Activated CD8-positive, alpha-beta memory T cell treated with anti-CD3 and anti-CD28 coated beads, Interleukin-2, amount 50 U/mL, for 1 hour (primary cell): Measurements from ENCODE around the gene C8A.

Experiments used
- DNase-seq: peaks from one replicate; pipeline ENCODE4 v3.0.0-alpha.2; 2020; ENCODE audit errors: extremely low read depth

Gene C8A

GRCh38 chr1:56925193-56925592, 70.6 kb downstream of the C8A start:
- no peak for DNase-seq

DNA sequence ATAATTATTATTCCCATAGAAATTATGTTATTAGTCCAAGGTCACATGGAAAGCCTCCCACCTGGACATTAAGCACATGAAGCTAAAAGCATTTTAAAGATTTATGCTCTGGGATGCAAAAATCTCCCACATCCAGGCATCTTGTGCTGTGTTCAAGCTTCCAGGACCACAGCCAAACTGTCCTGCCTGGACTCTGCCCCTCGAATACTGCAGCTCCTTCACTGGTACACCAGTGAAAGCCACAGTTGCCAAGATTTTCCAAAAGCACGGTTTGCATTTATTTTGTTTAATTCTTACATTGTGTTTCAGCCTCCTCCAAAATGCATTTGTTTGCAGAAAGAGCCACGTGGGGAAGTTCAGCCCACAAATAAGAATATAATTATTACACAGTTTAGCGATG, 72.6 kb downstream of the C8A start:
- DNase-seq, result no peak

- no peak for DNase-seq
Measured at GRCh38 chr1:56927986-56928385, 73.4 kb downstream of the C8A start.

- DNase-seq, result no peak
Measured at GRCh38 chr1:56929492-56929891, 74.9 kb downstream of the C8A start.

GRCh38 chr1:56931211-56931610, 76.6 kb downstream of the C8A start:
- no peak for DNase-seq

- no peak for DNase-seq
Measured at GRCh38 chr1:56931686-56932085, 77.1 kb downstream of the C8A start.

DNA sequence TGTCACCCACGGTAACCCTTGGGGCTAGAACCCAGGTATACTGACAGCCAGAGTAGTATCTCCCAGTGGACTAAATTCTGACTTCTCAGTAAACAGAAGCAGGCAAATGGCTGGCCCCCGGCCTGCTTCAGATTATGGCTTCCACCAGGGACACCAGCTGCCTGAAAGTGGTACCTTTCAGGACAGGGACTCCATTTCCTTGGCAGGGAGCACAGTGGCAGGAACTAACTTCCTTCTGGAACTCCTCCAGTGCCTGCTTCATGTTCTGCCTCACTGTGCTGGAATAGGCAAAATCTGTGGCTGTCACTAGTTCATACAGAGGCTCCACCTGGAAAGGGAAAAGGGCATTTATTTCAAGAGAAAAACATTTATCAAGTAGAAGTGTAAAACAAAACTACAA, 78.6 kb downstream of the C8A start:
- no peak for DNase-seq

DNA sequence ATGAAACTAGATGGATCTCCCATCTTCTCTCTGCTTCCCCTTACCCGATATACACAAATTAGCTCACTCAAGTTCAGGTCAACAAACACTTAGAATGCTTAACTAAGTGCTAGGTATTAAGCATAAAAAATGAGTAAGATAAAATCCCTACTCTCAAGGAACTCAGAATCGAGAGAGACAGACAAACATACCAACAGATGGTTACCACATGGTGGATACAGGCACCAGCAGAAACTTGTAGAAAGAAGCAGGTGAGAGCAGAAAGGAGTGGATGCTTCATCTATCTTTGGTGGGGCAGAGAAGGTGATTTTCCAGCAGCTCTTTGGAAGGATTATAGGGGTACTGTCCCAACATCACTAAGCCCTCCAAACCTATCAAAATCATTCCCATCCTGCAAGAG, 79.0 kb downstream of the C8A start:
- no peak for DNase-seq

- DNase-seq, result no peak
Measured at GRCh38 chr1:56934430-56935060, 79.9 kb downstream of the C8A start.

DNA sequence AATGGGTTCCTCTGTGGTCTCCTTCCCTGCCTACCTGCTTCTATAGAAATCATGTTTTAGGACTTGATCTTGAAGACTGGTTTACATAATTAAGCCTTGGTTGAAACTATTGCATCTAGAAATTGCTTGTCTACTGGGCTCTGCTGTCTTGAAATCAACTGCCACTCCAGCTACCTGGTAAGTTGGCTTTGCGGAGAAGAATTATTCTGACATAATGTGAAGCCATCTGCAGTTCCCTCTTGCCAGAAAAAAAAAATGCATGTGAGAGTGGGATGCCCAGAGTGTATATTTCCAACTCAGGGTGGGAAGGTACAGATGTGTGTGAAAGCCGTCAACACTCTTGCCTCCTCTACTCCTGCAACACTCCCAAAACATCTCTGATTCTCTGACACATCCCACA, 84.0 kb downstream of the C8A start:
- DNase-seq, result no peak

DNA sequence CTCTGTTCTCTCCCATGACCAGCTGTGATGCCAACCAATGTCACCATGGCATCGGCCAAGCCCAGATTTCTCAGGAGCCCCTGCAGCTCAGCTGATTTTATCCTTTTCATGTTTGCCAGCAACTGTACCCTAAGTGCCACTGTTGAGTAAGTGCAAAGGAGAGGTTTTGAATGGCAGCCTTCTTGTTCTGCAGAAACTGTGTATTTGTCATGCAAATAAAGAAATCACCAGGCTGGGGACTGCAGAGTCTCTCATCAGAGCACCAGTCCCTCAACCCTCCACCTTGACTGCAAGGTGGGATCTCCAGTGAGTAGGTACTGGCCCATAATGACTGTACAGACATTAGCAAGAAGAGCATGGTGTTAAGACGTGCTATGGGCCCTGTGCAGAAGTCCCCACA, 84.6 kb downstream of the C8A start:
- DNase-seq, result no peak

GRCh38 chr1:56940039-56940438, 85.4 kb downstream of the C8A start:
- DNase-seq, result no peak

DNA sequence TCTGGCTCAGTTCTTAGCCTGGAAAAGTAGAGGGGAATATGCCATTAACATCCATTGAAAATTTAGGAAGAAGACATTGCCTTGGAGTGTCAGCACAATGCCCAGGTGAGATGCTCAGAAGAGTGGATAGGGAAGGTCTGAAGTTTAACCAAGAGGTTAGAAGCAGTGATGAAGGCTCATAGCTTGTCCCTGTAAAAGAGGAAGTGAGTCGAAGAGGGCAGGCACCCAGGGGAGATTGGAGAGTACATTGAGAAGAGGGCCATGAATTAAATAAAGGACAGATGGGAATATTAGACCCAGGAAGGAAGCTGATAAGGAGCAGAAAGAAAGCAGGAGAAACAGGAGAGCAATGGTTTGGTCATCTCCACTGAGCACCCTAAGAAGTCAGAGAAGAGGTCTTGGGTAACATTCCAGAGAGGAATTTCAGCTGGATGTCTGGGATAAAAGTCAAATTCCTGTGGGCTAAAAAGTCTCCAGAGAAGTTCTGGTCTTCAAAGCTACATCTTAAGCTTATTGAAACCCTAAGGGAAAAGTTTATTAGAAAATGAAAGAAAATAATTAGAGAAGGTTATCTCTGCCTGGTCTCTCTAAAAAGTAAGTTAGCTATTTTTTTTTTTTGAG, 93.9 kb downstream of the C8A start:
- DNase-seq, result no peak

- DNase-seq, result no peak
Measured at GRCh38 chr1:56952501-56952900, 97.9 kb downstream of the C8A start.

- no peak for DNase-seq
Measured at GRCh38 chr1:56953386-56953785, 98.8 kb downstream of the C8A start.

GRCh38 chr1:56954664-56955063, 100.1 kb downstream of the C8A start:
- no peak for DNase-seq

DNA sequence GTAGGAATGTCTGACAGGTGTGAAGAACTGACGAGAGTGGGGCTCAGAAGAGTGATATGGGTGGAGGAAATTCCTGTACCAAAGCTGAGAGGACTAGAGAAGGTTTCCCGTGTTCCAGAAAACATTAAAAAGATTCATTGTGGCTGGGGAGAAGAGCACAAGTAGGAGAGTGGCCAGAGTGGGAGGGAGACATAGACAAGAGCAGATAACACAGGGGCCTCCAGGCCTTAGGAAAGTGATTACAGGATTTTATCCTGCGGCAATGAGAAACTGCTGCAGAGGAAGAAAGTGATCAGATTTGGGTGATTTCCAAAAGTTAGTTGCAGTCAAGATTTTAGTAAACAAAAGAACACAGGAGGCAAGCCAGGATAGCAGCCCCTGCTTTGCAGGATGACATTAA, 103.3 kb downstream of the C8A start:
- no peak for DNase-seq

GRCh38 chr1:56958526-56958925, 103.9 kb downstream of the C8A start:
- no peak for DNase-seq

- DNase-seq, result no peak
Measured at GRCh38 chr1:56961426-56961825, 106.8 kb downstream of the C8A start.

DNA sequence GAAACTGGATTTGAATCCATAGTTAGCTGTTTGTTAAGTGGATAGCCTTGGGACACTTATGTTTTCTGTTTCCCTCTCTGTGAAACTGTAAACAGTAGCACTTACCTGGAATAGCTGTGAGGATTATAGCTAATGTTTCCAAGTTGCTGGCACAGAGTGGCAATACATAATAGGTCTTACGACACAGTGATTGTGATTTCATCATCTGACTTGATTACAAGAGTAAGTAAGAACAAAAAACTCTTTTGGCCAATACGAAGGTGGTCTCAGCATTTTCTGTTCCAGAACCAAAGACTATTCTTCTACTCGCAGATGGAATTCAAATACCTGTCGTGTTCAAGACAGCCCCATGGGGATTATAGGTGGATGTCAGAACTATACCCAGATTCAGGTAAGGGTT, 109.1 kb downstream of the C8A start:
- no peak for DNase-seq

DNA sequence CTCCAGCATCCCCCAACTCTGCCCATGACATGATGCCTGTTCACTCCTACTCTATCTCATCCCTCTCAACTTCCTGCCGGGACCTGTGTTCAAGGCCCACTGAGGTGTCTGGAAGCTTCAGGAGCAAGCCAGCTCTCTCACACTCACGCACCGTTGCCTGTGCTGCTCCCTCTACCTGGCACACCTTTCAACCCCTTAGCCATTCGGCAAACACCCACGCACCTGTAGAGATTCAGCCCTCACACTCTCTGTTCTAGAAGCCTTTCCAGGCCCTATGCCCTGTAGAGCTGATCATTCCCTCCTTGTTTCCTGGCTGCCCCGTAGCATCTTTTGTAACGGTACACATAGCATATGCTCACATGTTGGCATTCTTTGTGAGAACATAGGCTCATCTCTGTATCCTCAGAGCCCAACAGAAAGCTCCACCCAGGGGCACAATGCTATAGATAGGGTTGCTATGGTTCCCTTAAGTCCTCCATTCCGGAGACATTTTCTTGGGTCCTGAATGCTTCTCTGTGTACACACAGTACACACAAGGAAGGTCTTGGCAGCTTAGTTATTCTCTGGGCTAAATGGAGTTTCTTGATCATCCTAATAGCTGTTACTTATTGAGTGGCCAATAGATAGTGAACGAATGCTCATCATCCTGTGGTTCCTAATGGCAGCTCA, 109.9 kb downstream of the C8A start:
- DNase-seq, result no peak

DNA sequence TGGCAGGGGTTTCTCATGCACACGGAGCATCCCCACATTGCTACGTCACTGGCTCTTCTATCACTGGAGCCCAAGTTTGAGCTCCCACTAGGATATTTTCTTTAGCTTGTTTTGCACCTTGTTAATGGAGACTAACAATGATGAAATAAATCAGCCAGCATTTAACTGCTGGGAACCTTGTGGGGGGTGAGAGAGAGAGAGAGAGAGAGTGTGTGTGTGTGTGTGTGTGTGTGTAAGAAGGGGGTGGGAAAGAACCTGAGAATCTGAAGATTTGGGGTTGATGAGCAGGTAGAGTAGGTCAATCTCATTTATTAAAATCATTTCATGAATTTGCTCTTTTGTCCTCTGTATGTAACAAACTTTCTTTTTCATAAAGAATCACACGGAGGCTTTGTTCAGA, 110.6 kb downstream of the C8A start:
- DNase-seq, result no peak

GRCh38 chr1:56965916-56966697, 111.5 kb downstream of the C8A start, which contains the start of gene C8B:
Gene C8B (minus strand): TSS chr1:56966015. CDS start chr1:56965948, 67 bp downstream.
- no peak for DNase-seq
